Keratinocyte (primary cell): ENCODE measurements around the gene INHA. TPM values are rescaled to one million over a fixed set of nuclear protein-coding genes. Genes with fewer than 3 reads are reported as not detected.

ENCODE experiments used
- DNase-seq: peaks from one replicate; pipeline ENCODE4 v3.0.0-alpha.2; 2011; ENCODE audit warnings: low read depth, missing footprints, low spot score
- FAIRE-seq: peaks from 2 replicates; lab custom pipeline; 2011; peaks lifted over from hg19 to GRCh38; lab: Jason Lieb, UNC
- H2AFZ ChIP-seq: 2 replicates; pipeline ENCODE4 v1.6.0; 2012; ENCODE audit warnings: low read length, control low read depth, inconsistent platforms; ENCODE audit not compliant: control insufficient read depth
- H3K27ac ChIP-seq: 2 replicates; pipeline ENCODE4 v1.5.1; 2011; ENCODE audit warnings: low read length; ENCODE audit not compliant: control insufficient read depth, insufficient read depth
- H3K27me3 ChIP-seq: 3 replicates; pipeline ENCODE4 v1.6.0; 2011; ENCODE audit warnings: low read length; ENCODE audit not compliant: control insufficient read depth, insufficient read depth; ENCODE audit errors: extremely low read depth
- H3K36me3 ChIP-seq, 2 experiments: 2 replicates in 1 of 2; 3 replicates in 1 of 2; pipeline ENCODE4 v1.5.1; 2011; ENCODE audit warnings: low read length in 2 of 2, mild to moderate bottlenecking in 1 of 2; ENCODE audit not compliant: control insufficient read depth in 2 of 2, insufficient read depth in 2 of 2; ENCODE audit errors: extremely low read depth in 1 of 2
- H3K4me1 ChIP-seq: 3 replicates; pipeline ENCODE4 v1.5.1; 2011; ENCODE audit warnings: low read length; ENCODE audit not compliant: control insufficient read depth, insufficient read depth; ENCODE audit errors: extremely low read depth
- H3K4me2 ChIP-seq: 3 replicates; pipeline ENCODE4 v1.6.0; 2011; ENCODE audit warnings: low read depth, low read length; ENCODE audit not compliant: control insufficient read depth, insufficient read depth; ENCODE audit errors: extremely low read depth
- H3K4me3 ChIP-seq, 3 experiments: fragments of 200-600 bp in 1 of 3; sonication (generic) in 1 of 3; 2 replicates in 2 of 3; 3 replicates in 1 of 3; pipeline ENCODE4 v1.5.1; 2011 to 2016; ENCODE audit warnings: low read length in 3 of 3, mild to moderate bottlenecking in 3 of 3, control low read depth in 2 of 3, inconsistent platforms in 1 of 3, low read depth in 1 of 3, mixed read lengths in 1 of 3, mixed run types in 1 of 3, moderate library complexity in 1 of 3; ENCODE audit not compliant: control insufficient read depth in 2 of 3, insufficient read depth in 2 of 3; ENCODE audit errors: extremely low read depth in 1 of 3
- H3K79me2 ChIP-seq: 2 replicates; pipeline ENCODE4 v1.6.0; 2012; ENCODE audit warnings: low read length; ENCODE audit not compliant: control insufficient read depth, insufficient read depth
- H3K9ac ChIP-seq: 3 replicates; pipeline ENCODE4 v1.6.0; 2011; ENCODE audit warnings: low read length; ENCODE audit not compliant: control insufficient read depth, insufficient read depth; ENCODE audit errors: extremely low read depth
- H3K9me1 ChIP-seq: 3 replicates; pipeline ENCODE4 v1.6.0; 2011; ENCODE audit warnings: low read length; ENCODE audit not compliant: control insufficient read depth, insufficient read depth; ENCODE audit errors: extremely low read depth
- H3K9me3 ChIP-seq: 2 replicates; pipeline ENCODE4 v1.5.1; 2012; ENCODE audit warnings: low read depth, low read length; ENCODE audit not compliant: control insufficient read depth
- H4K20me1 ChIP-seq: 3 replicates; pipeline ENCODE4 v1.6.0; 2011; ENCODE audit warnings: low read length; ENCODE audit not compliant: control insufficient read depth, insufficient read depth; ENCODE audit errors: extremely low read depth
- EZH2 ChIP-seq: IDR thresholded peaks from one replicate; pipeline ENCODE4 v1.6.1; 2012; ENCODE audit warnings: inconsistent platforms, mild to moderate bottlenecking, low read length, moderate library complexity
- dilution Hi-C: fragments of 300-500 bp; cut with MboI; formaldehyde crosslinking; loops from one replicate; pipeline ENCODE4 v1.7.0; 2020; ENCODE audit warnings: low sequenced_read_pairs; ENCODE audit not compliant: extremely low pct_ligation_motif_present
- polyA plus RNA-seq, 5 experiments: library from polyadenylated mRNA; depleted of rRNA in 3 of 5; stranded (reverse) in 3 of 5; stranded (forward) in 1 of 5; unstranded in 1 of 5; fragments of >200 nt; gene quantifications; 1 replicate in 1 of 5; 2 replicates in 3 of 5; 3 replicates in 1 of 5; pipeline versions ENCODE4 v1.2.1 to v1.2.3, GENCODE V29; 2011 to 2012; ENCODE audit warnings: missing spikeins in 2 of 5, low read depth in 1 of 5, low replicate concordance in 1 of 5
- TF ChIP-seq, protein P1 (sequence below), 3 experiments: IDR thresholded peaks in 1 of 3; conservative IDR thresholded peaks in 1 of 3; optimal IDR thresholded peaks in 1 of 3; 2 replicates in 2 of 3; 3 replicates in 1 of 3; pipeline versions ENCODE3 to v1.5.1; 2011; ENCODE audit warnings: low read length in 3 of 3, mild to moderate bottlenecking in 3 of 3, moderate library complexity in 2 of 3, control low read depth in 1 of 3, inconsistent platforms in 1 of 3; ENCODE audit not compliant: insufficient read depth in 2 of 3; ENCODE audit errors: extremely low read depth in 1 of 3

The INHA gene
- polyA plus RNA-seq, 1 donor (not counting 4 experiments of a cell fraction or from before 2014, with no cell fraction given) = 0.18 TPM

DNA sequence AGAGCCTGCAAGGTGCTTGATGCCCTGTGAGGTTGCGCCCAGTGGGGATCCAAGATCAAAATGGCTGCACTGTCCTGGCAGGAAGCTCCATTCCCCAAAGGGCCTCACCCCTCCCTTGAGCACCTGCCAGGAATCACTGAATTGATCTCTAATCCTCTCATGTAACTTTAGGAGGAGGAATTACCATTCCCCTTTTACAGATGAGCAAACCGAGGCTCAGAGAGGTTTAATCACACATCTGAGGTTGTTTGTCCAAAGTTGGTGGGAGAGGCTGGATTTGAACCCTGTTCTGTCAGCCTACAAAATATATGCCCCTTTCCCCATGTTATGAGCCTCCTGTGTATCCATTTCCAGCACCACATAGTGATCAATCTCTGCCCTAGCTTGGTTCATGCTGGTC is 47.3 kb upstream of the INHA start:
- Histone ChIP-seq H3K4me1 (peaks cover 8% of the 10 kb centered on the region), H3K79me2 (no peaks in the 10 kb centered on the region), H2AFZ (no peak overlapping the region), H3K9me1 (no peaks in the 10 kb centered on the region), H3K9ac (no peak overlapping the region), H3K4me2 (no peak overlapping the region), H3K27ac (no peak overlapping the region), H4K20me1 (peaks cover 3% of the 10 kb centered on the region), H3K9me3 (no peaks in the 10 kb centered on the region), H3K36me3 (no peaks in the 10 kb centered on the region), H3K4me3 (no peak overlapping the region), H3K27me3 (peaks cover 57% of the 10 kb centered on the region)
- DNase-seq (no peak), FAIRE-seq (no peak)
- dilution Hi-C loops = no loop called here
- TF ChIP-seq, protein P1, sequence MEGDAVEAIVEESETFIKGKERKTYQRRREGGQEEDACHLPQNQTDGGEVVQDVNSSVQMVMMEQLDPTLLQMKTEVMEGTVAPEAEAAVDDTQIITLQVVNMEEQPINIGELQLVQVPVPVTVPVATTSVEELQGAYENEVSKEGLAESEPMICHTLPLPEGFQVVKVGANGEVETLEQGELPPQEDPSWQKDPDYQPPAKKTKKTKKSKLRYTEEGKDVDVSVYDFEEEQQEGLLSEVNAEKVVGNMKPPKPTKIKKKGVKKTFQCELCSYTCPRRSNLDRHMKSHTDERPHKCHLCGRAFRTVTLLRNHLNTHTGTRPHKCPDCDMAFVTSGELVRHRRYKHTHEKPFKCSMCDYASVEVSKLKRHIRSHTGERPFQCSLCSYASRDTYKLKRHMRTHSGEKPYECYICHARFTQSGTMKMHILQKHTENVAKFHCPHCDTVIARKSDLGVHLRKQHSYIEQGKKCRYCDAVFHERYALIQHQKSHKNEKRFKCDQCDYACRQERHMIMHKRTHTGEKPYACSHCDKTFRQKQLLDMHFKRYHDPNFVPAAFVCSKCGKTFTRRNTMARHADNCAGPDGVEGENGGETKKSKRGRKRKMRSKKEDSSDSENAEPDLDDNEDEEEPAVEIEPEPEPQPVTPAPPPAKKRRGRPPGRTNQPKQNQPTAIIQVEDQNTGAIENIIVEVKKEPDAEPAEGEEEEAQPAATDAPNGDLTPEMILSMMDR (optimal IDR thresholded peaks at IDR 0.05 in 1 of 3, IDR thresholded peaks at IDR 0.05 in 1 of 3, conservative IDR thresholded peaks at IDR 0.05 in 1 of 3; ENCODE audit: extremely low read depth in 1 of 3, insufficient read depth in 2 of 3, low read length in 3 of 3) = no peak
- TF ChIP-seq EZH2 = no peak

DNA sequence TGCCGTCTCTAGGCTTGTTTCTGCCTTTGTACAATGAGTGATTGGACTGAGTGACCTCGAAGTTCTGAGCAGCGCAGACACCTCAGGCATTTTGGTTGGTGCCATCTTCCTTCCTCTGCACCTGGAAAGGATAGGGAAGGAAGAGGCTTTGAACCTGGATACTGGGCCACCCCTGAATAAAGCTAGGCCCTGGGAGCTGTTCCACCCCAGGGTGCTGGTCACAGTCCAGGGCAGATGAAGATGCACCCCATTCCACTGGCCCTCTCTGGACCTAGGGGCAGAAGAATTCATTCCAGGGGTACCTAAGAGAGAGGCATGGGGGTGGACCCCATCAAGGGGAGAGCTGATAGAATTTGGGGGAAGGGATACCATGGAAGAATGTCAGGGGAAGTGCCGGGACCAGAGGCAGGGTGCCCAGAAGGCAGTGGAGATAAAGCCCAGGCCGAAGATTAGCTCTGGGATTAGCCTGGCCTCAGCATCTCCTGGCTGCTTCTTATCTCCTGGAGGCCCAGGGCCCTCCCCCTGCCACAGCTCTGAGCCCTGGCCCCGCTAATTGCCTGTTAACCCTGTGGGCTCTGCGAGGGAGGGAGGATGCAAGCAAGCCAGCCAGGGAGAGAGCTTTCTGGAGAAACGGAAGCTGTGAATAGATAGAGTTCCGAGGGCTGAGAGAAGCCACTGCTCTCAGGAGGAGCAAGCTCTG is 46.4 kb upstream of the INHA start:
- no peak overlapping the region for H3K4me2 ChIP-seq
- H3K9me3 ChIP-seq = no peaks in the 10 kb centered on the region
- H3K4me3 ChIP-seq = no peak overlapping the region
- no peak overlapping the region for H2AFZ ChIP-seq
- no peak for FAIRE-seq
- peaks cover 8% of the 10 kb centered on the region for H3K4me1 ChIP-seq
- H3K79me2 ChIP-seq = no peaks in the 10 kb centered on the region
- dilution Hi-C loops = no loop called here
- H4K20me1 ChIP-seq = peaks cover 3% of the 10 kb centered on the region
- H3K27ac ChIP-seq = no peak overlapping the region
- no peaks in the 10 kb centered on the region for H3K9me1 ChIP-seq
- H3K36me3 ChIP-seq = no peaks in the 10 kb centered on the region
- TF ChIP-seq, protein P1 (optimal IDR thresholded peaks at IDR 0.05 in 1 of 3, IDR thresholded peaks at IDR 0.05 in 1 of 3, conservative IDR thresholded peaks at IDR 0.05 in 1 of 3; ENCODE audit: extremely low read depth in 1 of 3, insufficient read depth in 2 of 3, low read length in 3 of 3) = no peak
- TF ChIP-seq EZH2 = no peak
- DNase-seq = no peak
- peaks cover 58% of the 10 kb centered on the region for H3K27me3 ChIP-seq
- H3K9ac ChIP-seq = no peak overlapping the region
